Amygdala (tissue), 56 donors: Measurements from ENCODE around the gene FBXW8.

Experiments used
- DNase-seq, 56 donors: peaks; one replicate each; lab custom pipeline; 2025; lab: John Stamatoyannopoulos, UW

FBXW8 gene

DNA sequence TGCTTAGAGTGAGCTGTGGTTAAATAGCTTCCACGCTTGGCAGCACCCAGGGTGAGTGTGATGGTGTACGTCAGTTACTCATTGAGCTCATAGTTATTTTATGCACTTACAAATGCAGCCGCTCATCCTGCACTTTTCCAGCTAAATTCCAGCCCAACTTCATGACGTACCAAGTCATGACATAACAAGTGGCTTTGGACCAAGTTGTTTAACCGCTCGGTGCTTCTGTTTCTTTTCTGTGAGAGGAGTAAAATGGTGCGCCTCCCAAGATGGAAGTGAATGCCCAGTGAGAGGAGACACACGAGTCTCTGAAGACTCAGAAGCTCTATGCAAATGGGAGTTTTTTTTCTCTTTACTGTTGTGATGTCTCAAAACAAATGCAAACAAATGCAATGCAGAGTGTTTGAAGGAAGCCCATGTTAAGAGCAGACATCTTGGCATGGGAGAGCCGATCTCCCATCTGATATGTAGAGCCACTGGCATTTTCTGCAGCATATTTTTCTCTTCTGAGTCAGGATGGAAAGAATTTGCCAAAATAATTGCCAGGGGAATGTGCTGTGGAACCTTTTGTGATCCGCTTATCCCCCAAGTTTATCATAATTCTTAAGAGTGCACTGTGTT lies 72.2 kb downstream of the FBXW8 start:
- DNase-seq: no peak

DNA sequence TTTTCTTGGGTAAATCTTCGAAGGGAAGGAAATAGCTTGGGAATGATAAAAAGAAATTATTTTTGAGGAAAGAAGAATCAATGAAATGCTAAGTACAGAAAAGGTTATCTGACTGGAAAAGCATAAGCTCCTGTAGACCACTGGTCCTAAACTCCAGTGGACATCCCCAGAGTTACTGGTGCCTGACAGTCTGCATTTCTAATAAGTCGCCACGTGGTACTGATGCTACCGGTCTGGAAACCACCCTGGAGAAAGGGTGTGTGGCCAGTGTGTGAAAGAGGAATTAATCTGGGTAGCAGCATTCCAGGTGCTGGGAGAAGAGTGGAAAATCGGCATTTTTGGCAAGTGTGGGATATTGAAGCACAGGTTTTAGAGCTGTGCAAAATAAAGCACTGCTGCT lies 73.3 kb downstream of the FBXW8 start:
- DNase-seq: no peak

DNA sequence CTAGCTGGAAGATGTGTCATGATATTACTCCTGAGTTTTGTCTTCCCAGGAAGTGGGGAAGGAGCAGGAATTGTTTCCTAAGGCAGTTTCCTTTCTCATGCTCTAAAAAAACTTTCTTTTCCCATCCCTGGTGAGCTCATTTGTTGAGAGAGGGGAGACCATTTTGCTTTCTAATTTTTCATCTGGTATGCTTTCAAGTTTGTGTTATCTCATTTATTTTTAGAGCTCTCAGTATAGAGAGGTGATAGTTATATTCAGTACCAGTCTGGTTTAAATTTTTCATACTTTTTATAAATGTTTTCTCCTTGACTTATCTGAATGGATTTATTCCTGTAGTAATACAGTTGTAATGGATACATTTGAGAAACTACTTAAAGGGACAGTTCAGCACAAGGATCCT lies 79.6 kb downstream of the FBXW8 start:
- no peak for DNase-seq

DNA sequence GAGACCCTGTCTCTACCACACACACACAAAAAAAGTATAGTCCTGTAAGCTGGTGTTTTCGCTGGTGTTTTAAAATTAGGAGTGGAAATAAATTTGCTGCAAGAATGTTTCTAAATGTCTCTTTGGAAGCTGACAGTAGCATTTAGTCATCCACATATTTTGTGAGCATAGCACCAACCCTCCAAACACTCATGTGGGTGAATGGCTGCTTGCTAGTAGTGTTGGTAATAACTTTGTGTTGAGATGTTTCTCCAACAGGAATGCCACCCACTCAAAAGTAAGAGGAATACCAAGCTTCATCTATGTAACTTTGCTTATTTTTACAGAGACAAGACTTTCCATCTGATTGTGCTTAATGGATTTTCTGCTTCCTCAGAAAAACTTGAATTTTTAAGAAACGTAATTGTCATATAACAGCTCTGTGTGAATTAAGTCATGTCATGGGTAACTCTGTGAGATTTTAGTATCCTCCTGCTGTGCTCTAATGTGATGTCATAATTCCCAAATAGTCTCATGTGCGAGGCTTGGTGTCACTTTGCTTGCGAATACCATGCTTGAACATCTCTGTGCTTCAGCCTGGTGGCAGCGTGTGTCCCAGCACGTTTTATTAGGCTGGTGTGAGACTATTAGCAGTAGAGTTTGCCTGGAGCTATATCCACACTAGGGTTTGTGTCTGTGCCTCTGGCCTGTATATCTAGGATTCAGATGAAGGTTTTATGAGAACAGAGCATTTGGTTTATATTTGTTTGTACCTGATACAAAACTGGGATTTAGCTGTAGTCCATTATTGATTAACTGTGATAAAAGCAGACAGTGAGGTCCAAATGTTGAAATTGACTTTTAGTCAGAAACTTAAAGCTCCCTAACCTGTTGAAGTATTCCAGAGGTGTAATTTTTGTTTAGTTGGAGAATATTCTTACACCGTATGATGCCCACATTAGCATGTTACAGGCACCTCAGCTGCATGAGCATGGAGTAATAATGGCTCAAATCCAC lies 80.5 kb downstream of the FBXW8 start:
- DNase-seq: peak in 1 of 56 donors; percentile 31

DNA sequence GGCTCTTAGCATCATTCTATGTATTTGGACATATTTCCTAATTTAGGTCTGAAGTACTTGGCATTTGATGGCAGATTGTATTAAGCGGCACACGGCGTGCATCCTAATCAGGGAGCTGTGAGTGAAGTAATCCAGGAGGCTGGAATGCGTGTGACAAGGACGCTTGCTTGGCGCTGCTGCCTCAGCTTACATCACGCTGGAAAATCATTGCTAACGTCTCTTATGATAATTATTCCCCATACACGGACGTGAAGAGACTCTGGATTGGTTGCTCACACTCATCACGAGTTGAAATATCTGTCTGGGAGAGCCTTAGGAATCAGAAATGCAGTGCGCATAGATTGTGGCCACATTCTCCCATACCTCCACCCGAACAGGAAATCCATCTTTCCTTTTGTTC lies 85.3 kb downstream of the FBXW8 start:
- peak in 5 of 56 donors; percentile 13 to 20 (median 19) for DNase-seq

DNA sequence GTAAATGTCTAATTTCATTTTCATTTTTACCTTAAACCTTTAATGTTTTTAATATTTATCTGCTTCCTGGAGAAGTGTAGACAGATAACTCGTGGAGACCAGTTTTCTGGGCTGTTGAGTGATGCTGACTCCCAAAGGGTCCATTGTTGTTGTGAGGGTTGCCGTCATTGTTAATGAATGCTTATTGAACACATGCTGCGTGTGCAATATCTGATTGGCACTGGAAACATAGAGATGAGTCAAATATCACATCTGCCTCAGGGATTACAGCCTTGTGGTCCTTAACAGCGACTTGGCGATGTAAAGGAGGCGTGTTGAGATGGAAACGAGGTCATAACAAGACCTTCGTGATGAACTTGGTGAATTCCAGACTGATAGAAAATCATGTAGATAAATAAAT lies 85.9 kb downstream of the FBXW8 start:
- no peak for DNase-seq

DNA sequence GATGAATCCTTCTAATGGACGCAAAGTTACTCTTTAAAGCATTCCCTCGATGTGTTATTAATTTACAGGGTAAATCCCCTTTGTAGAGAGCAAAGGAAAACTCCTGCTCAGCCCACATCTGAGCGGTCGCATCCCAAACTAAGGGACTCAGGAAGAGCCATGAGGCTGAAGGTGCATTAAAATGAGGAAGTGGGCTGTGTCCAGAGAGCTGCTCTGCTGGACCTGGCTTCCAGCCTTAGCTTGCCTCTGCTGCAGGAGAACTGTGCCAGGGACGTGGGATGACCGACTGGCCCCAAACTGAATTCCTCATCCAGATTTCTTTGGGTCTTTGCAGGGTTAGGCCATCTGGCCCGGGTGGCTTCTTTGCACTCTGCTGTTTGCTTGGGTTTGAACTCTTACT lies 88.3 kb downstream of the FBXW8 start:
- no peak for DNase-seq

DNA sequence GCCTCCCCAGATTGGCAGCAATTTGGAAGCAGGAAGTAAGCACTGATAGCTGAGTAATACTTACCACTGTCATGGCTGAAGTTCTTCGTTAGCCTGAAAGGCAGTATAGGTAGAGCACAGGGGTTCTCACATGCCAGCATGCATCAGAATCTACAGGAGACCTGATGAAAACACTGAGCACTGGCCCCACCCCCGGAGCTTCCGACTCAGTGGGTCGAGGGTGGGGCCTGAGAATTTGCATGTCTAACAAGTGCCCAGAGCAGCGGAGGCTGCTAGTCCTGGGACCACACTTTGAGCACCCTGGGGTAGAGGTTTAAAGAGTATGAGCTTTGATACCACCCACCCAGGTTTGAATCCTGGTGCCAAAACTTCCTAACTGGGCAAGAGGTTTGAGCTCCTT lies 89.6 kb downstream of the FBXW8 start:
- DNase-seq: no peak

DNA sequence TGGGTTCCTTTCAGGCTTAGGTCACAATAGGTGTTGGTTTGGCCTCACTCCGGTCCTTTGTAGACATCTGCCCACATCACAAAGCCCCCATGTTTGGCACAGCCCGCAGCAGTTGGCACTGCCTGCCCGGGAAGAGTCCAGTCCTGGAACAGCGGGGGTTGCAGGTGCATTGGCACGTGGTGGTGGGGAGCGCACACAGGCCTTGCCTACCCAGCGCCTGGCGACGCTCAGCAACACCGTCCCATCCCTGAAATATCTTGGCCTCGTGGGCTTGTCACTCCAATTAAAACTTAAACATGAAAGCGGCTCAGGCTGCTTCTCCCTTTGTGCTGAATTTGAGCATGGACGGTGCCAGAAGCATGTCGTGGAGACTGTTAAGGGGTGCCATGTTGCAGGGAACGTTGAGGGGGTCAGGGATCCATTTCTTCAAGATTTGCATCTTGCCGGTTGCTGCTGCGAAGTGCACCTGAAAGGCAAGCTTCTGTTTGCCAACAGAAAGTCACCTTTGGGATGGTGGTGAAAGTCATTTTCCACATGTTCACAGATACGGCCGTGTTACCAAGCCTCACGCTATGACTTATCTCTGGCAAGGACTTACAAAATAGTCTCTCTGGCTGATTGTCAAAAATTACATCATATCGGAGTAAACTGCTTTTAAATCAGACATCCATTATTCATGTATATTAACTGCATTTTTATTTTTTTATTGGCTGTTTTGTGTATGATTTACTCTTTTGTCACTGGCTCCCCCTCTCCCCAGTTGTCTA lies 91.5 kb downstream of the FBXW8 start:
- DNase-seq: peak in 1 of 56 donors; percentile 14

DNA sequence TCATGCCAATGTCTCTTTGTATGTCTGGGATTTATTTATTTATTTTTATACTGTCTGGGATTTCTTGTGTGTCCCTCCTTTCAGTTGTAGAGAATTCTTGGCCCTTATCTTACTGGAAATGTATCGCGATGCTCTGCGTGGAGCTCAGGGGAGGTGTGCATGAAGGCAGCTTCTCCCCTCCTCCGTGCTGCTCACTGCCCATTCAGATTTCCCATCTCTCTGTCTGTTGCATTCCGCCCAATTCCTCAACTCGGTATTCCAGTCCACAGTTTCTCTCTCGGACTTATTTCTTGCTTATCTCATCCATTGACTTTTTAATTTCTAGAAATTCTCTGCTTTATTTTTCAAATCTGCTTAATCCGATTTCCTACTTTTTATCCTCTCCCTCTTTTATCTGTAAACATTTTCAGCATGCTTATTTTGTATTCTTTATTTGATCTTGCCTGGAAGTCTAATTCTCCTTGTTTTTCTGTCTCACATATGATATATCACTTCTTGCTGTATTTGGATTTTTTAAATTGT lies 93.2 kb downstream of the FBXW8 start:
- no peak for DNase-seq

DNA sequence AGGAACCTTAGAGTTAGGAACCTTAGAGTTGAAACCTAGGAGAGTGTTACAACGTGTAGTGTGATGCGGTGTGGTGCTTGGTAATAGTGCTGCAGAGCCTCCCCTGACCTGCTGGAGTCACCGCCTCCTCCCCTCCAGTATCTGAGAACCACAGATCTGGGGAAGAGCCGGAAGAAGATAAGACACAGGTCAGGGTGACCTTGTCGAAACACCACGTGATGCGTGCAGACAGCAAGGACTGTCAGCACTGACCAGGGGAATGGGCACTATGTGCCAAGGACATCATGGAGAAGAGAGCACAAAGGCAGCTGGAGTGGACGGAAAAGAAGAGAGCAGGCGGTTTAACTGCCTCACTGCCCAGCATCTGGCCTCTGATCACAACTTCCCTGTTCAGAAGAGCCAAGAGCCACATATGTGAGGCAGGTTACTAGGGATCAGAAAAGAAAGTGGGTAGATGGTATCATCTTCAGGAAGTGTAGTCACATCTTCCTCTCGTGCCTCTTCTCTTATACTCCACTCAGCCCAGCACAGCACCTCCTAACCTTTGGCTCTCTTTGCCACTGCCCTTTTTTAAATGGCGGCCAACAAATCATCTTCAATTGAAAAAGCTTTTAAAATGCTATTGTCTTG lies 94.8 kb downstream of the FBXW8 start:
- DNase-seq: no peak

DNA sequence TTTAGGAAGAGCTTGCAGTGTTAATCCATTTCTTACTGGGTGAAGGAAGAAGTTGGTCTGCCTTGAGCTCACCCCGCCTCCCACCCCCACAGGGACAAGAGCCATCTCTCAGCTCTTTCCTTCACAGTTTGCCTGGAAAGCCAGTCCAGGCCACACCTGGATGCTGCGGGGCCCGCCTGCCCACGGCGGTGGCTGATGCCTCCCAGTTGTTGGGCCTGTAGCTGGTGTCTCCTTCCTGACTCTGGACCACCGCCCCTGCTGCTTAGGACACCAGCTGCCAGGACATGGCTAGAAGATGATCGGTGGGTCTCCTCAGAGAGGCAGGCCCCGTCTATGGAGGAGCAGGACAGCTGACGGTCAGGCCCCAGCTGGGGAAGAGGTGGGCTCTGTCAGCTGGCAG lies 95.6 kb downstream of the FBXW8 start:
- no peak for DNase-seq

DNA sequence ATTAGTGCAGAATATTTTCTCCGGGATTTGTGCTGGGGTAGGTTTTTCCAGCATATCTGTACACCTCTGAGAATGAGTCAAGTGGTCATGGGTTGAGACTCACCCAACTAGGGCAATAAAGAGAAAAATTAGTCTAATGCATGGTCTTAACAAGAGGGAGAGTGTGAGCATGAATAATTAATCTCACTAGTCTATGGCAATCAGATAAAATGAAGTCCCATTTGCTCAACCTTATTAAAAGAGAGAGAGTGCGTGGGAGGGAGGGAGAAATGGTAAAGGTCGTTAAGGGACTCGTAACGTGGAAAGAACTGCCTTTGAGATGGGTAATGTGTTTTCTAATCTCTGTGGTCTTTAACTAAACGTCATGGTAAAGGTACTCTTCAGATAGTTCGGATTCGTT lies 96.8 kb downstream of the FBXW8 start:
- no peak for DNase-seq

DNA sequence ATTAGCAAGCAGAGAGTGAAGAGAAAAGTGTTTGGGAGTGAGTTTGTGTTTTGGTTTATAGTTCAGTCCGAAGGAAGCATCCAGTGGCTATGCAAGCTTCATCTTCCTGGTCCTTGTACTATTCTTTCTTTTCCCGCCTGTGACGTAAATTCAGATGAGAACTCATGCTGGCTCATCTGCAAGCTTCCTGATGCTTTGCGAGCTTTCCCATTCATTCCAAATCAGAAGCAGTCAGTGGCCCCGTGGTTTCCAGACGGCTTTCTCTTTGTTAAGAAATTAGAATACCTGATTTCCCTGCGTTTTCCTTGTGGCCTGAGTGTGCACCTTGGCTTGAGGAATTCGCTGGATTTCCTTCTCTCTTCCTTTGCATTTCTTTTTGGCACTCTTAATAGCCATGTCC lies 99.0 kb downstream of the FBXW8 start:
- no peak for DNase-seq

DNA sequence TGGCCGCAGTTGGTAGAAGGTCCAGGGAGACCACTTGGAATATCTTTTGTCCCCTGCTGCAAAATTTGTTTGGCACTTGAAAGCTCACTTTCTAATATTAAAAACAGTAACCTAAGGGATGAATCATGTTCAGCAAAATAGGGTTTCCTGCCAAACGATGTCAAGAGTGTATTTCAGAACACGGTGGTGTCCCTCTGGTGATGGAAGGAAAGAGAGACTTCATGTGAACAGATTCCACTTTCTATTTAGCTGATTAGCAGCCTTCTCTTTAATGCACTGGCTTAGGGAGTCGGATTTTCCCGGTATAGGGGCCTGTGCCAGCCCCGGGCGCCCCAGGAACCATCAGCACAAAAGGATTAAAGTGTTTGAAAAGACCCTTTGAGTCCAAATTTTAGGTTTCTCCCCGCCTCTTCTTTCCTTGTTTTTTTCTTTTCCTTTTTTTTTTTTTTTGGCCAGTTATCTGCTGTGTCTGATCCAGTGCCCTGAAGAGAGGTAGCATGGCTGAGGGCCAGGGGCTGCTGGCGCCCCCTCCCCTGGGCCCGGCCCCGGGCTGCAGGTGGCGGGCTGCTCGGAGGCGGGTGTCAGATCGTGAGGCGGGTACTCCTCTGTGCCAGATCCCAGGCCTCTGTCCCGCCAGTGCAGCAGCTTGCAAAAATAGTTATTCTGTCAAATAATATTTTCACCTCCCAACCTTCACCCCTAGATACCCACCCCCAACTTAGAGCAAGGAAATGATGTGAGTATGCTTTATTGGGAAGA lies 100.1 kb downstream of the FBXW8 start:
- peak in 1 of 56 donors; percentile 44 for DNase-seq

DNA sequence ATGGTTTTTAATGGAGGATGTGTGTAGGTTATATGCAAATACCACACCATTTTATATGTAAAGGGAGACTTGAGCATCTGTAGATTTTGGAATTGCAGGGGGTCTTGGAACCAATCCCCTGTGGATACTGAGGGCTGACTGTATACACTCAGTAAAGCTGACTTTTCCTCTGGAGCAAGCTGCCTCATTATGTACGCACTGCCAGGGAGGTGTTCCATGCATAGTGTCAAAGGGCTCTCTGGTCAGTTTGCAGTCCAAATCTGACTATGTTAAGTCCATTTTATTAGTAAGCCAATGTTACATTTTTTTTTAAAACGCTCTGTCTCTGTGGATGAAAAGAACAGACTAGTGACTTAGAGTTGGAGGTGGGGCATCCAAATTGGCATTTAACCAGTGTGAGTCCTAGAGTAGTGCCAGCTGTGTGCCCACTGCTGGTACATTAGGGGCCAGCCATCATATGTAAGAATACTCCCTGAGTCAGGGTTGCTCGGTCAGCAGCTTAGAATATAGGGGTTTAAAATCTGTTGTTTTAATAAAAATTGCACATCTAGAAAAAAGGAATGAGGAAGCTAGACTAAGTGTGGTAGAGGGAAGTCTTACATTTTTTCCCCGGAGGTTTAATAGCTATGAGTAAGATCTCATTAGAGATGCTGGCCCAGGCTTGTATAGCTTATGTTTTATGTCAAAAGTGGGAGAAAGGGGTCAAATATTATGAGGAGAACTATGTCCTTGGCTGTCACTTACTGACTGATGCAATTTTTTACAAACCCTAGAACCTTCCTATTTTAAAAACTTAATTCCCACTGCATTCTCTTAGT lies 101.4 kb downstream of the FBXW8 start:
- DNase-seq: no peak

DNA sequence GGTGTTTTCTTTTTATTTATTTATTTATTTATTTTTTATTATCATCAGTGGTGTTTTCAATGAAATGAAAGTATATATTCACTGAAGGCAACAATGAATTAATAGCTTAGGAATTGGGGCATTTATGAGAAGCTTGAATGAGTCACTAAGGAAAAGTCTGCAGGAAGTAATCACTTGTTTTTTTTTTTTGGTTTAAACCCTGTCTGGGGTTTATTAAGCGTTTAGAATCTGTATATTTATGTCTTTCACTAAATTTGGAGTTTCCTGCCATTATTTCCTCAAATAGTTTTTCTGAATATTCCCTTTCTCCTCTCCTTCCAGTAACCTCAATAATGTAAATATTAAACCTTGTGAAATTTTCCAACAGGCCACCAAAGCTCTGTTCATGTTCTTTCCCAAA lies 103.0 kb downstream of the FBXW8 start:
- no peak for DNase-seq

DNA sequence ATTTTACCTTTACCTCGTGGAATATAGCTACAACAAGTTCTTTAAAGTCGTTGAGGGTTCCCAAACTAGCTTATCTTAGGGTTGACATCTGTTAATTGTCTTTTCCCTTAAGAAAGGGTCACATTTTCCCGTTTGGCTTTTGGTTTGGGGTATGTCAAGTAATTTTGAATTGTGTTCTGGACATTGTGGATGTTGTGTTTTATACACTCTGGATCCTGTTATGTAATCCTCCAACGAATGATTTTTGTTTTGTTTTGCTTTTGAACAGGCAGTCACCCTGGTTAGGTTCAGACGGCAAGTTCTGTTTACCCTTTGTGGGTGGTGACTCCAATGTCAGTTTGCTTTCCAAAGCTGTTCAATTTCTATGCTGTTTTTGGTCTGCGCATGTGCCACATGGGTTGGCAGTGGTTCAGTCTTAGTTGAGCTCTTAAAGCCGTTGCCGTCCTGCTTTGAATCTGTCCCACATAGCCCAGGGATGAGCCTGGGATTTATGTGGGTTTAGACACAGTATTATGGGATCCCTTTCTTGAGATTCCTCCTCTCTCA lies 103.7 kb downstream of the FBXW8 start:
- DNase-seq: no peak

DNA sequence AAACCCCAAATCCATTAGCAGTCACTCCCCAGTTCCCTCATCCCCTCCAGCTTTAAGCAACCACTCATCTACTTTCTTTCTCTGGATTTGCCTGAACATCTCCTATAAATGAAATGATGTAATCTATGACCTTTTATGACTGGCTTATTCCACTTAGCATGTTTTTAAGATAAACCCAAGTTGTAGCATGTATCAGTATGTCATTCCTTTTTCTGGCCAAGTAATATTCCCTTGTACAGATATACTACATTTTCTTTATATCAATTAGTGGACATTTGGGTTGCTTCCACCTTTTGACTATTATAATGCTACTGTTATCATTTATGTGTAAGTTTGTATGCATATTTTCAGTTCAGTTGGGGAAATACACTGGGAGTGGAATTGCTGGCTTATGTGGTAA lies 105.1 kb downstream of the FBXW8 start:
- DNase-seq: no peak
